UCSD-AML1 (cell line): ENCODE measurements around the gene SLCO2A1.

Source experiments
- DNase-seq: peaks from one replicate; lab custom pipeline; 2025; ENCODE audit not compliant: unreplicated experiment; lab: John Stamatoyannopoulos, UW

Gene SLCO2A1

GRCh38 chr3:134035836-134036235 lies 6.1 kb upstream of the SLCO2A1 start:
- no peak for DNase-seq

DNA sequence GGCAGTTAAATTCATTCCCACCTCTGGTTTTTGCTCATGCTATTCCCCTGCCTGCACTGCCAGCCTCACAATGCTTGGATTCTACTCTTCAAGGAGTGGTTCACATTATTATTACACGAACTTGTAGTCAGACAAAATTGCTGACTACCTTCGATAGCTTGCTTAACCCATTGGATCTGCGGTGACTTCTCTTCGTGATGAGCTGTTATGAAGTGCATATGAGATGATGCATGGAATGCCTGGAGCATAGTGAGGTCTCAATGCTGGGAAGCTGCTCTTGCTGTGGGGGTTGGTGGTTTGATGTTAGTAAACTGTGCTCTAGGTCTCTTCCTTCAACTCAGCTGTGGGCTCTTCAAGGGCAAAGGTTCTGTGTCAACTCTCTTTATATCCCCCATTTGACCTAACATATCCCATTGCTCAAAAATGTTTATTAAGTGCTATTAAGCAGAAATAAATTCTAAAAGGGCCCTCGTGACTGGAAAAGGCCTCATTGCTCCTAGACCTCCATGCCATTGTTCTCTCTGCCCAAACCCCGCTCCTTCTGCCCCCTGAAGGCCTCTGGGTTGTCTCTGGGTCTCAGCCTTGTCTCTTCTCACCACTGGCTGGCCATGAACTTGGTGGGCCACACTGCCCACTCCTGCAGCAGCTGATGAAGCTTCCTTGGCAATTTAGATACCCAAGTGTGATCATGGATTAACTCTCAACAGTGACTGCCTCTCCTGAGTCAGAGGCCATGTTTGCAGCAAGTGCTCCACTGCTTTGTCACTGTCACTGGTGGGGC lies 4.5 kb upstream of the SLCO2A1 start:
- DNase-seq, result no peak

GRCh38 chr3:134033315-134033996 lies 3.7 kb upstream of the SLCO2A1 start:
- no peak for DNase-seq

DNA sequence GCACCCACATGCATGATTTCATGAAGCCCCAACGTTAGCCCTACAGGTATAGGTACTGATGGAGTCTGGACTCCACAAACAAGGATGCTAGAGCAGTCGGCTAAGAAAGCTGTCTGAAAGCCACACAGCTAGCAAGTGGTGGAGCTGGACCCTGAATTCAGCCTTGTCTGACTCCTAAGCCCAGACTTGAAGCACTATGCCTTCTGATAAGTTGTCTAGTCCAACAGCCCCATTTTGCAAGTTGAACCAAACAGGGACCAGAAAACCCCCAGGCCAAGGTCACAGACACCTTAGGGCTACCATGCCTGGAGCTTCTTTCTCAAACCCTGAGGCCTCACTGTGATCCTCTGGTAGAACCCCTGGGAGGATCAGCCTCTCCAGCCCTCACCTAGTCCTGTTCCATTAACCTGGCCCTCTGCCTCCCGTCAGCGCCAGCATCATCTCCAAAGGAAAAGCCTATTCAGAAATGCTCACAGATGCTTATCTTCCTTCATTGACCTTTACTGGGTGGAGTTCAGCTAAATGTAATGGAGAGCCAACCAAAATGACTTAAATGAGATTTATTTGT lies 1.7 kb upstream of the SLCO2A1 start:
- DNase-seq, result no peak

GRCh38 chr3:134030379-134031347 lies 938 bp upstream of the SLCO2A1 start:
- DNase-seq, result no peak

GRCh38 chr3:134029256-134029733 lies 430 bp downstream of the SLCO2A1 start:
- no peak for DNase-seq

DNA sequence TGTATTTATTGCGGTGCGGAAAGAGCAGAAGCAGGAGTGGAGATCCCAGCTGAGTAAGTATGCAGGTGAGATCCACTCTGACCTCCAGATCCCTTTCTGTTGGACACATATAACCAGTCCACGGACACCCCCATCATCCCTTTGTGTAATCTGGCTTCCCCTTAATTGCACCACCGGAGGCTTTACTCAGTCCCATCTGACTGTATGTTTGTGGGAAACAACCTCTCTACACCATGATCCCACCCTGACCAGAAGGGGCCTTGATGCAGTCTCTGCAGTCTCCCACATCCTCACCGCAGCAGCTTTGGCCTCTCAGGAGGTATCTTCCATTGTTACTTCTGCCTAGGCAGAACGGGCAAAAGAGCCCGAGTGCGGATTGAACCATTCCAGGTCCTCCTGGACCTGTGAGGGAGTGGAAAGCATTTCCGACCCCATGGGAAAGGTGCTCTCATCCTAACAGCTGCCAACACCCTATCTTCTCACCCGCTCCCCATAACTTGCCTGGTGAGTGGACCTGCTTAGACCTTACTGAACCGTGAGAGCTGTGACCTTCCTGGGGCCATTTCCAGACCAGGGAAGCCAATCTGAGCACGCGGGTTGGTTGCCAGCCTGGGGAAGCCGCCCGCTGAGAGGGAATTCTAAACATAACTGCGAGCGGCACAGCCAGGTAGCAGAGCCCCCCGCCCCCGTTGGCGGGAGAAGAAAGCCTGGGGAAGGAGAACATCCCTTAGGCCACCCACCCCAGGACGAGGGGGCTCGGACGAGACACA lies 1.1 kb downstream of the SLCO2A1 start:
- DNase-seq, result no peak

- no peak for DNase-seq
These were observed 2.1 kb downstream of the SLCO2A1 start for GRCh38 chr3:134027631-134028030.

DNA sequence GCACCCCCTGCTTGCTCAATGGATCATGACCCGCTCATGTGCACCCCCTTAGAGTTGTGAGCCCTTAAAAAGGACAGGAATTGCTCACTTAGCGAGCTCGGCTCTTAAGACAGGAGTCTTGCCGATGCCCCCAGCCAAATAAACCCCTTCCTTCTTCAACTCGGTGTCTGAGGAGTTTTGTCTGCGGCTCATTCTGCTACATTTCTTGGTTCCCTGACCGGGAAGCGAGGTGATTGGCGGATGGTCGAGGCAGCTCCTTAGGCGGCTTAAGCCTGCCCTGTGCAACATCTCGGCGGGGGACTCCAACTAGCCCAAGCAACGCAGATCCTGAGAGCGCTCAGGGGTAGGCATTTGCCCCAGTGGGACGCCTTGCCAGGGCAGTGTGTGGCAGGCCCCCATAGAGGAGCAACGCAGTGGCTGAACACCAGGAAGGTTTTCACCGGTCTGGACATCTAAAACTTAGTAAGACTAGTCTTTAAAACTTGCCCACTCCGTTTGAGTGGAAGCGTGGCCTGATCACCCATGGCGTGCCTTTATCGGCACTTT lies 9.5 kb downstream of the SLCO2A1 start:
- no peak for DNase-seq

DNA sequence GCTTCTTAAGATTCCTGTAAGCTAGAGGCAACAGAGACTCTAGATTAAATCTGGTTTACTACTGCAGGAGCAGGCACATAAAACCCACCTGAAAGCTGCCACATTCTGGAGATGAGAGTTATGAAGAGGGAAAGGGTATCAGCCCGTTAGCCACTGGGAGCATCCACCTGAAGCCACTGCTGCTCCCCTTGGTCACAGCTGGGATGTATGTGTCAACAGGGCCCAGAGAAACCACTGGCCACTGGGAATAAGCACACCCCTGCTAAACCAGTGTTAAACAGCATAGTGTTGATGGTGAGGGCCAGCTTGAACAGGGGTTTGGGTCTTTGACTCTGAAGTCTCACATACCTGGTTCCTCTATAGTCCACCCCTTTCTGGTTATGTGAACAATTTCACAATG lies 10.9 kb downstream of the SLCO2A1 start:
- no peak for DNase-seq

DNA sequence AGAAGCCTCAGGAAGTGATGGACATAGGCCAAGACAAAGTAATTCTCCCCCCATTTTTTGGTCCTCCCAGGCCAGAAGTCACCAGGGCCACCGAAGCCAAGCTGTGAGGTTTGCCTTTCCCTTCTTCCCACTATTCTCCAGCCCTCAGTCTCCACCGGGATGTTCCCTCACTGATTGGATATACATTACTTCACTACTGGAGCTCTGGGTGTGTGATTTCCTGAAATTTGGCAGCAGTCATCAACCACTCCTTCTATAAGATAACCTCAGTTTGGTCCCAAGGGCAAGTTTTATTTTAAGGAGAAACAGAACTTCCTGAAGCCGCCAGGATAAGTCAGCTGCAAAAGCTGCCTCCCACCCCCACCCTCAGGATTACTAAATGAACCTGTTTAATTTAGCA lies 11.3 kb downstream of the SLCO2A1 start:
- DNase-seq, result no peak

GRCh38 chr3:134017490-134017889 lies 12.2 kb downstream of the SLCO2A1 start:
- no peak for DNase-seq

- DNase-seq, result no peak
These were observed 15.5 kb downstream of the SLCO2A1 start for GRCh38 chr3:134014270-134014669.

DNA sequence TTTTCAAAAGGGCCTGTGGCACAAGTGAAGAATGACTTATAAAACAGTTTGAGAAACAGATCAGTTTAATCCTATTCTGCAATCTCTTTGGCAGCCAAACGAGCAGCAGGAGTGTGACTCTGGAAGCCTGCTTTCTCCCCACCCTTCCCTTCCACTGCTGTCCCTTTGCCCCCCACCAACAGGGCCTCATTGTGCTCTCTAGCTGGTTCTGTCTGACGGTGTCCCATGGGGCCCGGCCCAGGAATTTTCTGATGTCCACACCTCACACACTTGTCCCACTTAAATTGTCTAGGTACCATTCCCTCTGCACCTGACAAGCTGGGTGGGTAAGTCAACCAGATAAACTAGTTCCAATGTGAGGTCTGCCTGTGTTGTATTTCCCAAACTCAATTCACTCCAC lies 16.4 kb downstream of the SLCO2A1 start:
- DNase-seq, result no peak

- no peak for DNase-seq
These were observed 20.3 kb downstream of the SLCO2A1 start for GRCh38 chr3:134009345-134010000.

DNA sequence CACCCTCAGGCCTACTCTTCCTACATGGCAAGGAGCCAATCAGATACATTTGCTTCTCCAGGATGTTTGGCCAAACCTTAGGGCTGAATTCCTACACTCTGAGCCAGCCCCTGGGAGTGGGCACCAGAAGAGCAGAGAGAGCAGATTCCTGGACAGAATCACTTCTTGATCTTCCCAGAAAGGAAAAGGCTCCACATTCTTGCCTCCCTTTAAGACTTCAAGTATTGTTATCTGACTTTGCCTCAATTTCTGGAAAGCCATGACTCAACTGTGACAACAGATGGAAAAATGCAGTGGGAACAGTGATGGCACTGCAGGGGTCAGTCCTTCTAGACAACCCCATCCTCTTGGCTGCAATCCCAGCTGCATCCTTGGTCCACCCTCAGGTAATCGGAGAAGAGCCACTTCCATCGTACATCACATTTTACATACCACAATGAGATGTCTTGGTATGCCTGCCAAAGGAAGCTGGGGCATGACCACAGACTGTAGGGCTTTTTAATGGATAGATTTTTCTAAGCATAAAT lies 21.0 kb downstream of the SLCO2A1 start:
- DNase-seq, result no peak

DNA sequence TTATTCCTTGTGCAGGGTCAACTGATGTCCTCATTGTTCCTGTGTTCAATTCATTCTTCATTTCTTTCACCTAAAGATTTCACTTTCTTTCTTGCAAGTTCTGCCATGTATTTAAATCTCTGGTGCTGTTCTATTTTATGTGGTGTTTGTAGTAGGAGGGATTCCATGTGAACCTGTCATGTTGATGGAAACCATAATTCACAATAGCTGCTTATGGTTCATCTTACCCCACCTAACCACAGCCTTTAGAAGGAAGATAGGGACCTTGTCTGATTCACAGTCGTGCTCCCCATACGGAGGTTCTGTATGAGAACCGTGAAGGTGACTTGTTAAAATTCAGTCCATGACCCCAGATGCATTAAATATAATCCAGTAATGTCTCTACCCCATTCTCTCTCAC lies 21.9 kb downstream of the SLCO2A1 start:
- no peak for DNase-seq

DNA sequence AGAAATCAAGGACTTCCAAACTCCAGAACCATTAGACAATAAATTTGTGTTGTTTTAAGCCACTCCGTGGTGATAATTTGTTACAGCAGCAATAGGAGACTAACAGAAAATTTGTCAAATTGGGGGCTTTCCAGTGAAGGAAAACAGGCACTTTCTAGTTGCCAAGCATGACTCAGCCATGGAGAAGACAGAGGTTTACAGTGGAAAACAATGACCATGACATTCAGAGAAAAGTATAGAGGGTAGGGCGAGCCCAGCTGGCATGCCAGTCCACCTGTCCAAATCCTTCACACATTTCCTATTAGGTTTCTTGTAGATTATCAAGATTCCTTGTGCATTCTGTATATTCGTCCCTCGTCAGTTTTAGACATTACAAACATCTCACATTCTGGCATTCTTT lies 24.9 kb downstream of the SLCO2A1 start:
- no peak for DNase-seq

DNA sequence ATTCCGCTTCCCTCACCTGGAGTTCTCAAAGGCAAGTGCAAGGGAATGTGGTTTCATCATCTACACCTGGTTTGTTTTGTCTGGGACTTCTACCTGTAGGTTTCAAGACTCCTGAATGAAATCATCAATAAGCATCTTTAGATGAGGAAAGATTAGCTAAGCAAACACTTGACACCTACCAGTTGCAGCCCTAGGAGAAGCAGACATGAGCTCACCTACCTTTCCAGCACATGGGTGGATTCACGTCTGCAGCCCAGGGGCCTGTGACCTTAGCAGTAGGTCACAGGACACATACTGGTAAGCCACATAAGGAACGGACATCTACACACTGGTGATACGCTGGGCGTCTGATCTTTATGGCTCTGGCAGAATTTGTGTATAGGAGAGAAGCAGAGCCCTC lies 26.7 kb downstream of the SLCO2A1 start:
- DNase-seq, result no peak
